Motor neuron (in vitro differentiated cells): ENCODE data around the gene GIN1. TPM values are rescaled to one million over a fixed set of nuclear protein-coding genes. Genes with fewer than 3 reads are reported as not detected.

Experiments
- ATAC-seq, 8 experiments: fragments of 200-7000 bp; cut with Tn5 transposase; replicated peaks in 6 of 8; 2 replicates each; pipeline ENCODE4 v1.8.0; 2021; ENCODE audit warnings: mild to moderate bottlenecking in 8 of 8, moderate library complexity in 8 of 8
- H3K27ac ChIP-seq, 2 donors: fragments of 250-450 bp; sonication (Bioruptor Pico); 2 replicates each; pipeline ENCODE4 v1.9.0; 2021; ENCODE audit warnings: antibody characterized with exemption in 2 of 2, mild to moderate bottlenecking in 2 of 2, moderate library complexity in 1 of 2
- H3K4me1 ChIP-seq, 2 donors: fragments of 250-450 bp; sonication (Bioruptor Pico); replicated peaks in 1 of 2; 2 replicates each; pipeline ENCODE4 v1.6.1; 2021; ENCODE audit warnings: antibody characterized with exemption in 2 of 2, mild to moderate bottlenecking in 2 of 2, moderate library complexity in 1 of 2
- H3K4me3 ChIP-seq, 5 donors: fragments of 250-450 bp; sonication (Bioruptor Pico); 2 replicates each; pipeline ENCODE4 v1.9.0; 2021; ENCODE audit warnings: antibody characterized with exemption in 5 of 5, mild to moderate bottlenecking in 5 of 5, moderate library complexity in 4 of 5
- WGBS, 10 experiments: fragments of 450-650 bp; shearing (Covaris generic); methylation state at CpG; one replicate each; pipeline ENCODE4 v1.0.0; 2022; 5-methylcytosine and 5-hydroxymethylcytosine counted together
- in situ Hi-C, 9 experiments: fragments of 400-800 bp; cut with MboI; loops; one replicate each; pipeline ENCODE4 v1.15.0; 2021; ENCODE audit warnings: low sequenced_read_pairs in 9 of 9, low pct_unique_long_range_greater_than_20kb in 2 of 9; ENCODE audit not compliant: unreplicated experiment in 9 of 9
- total RNA-seq, 8 experiments: library from RNA; unstranded; fragments of 300-600 nt; gene quantifications; 2 replicates each; pipeline versions ENCODE4 v1.2.3 to v1.2.4, GENCODE V29; 2022

Gene GIN1
- total RNA-seq, 8 experiments from 2014 or later: 7.3 to 12.7 (median 10.8) TPM

- H3K27ac ChIP-seq: no peak overlapping the region
- no peak for ATAC-seq
- in situ Hi-C loops: loop anchor here in 1 of 9 experiments (25.0 kb wide), 1 partner anchor 540 kb away; no protein-coding TSS in a partner anchor
- no peak overlapping the region for H3K4me3 ChIP-seq
- peaks cover 0 to 6% of the 10 kb centered on the region in 2 donors for H3K4me1 ChIP-seq
- 80 to 100% (median 100%) methylated on average over 1 to 2 of the region's 2 CpGs; no CpG with 5 or more reads in 1 of the 10 experiments for WGBS, 10 experiments
These were observed 7.4 kb upstream of the GIN1 start for GRCh38 chr5:103127292-103127817.

GRCh38 chr5:103126557-103126956 is 6.6 kb upstream of the GIN1 start:
- Histone ChIP-seq H3K4me3 (no peak overlapping the region), H3K4me1 (peaks cover 0 to 14% of the 10 kb centered on the region in 2 donors), H3K27ac (no peak overlapping the region)
- in situ Hi-C loops: loop anchor here in 1 of 9 experiments (25.0 kb wide), 1 partner anchor 539 kb away; no protein-coding TSS in a partner anchor
- ATAC-seq: no peak
- WGBS, 10 experiments: 89 to 100% (median 97%) methylated on average over 1 to 5 of the region's 5 CpGs; no CpG with 5 or more reads in 1 of the 10 experiments

GRCh38 chr5:103122242-103122641 is 2.3 kb upstream of the GIN1 start:
- WGBS, 10 experiments: 44 to 100% (median 71%) methylated on average over 1 to 3 of the region's 3 CpGs
- peaks cover 0 to 24% of the 10 kb centered on the region in 2 donors for H3K4me1 ChIP-seq
- no peak overlapping the region for H3K27ac ChIP-seq
- in situ Hi-C loops: no loop called here
- H3K4me3 ChIP-seq: peak overlapping the region in 2 of 5 donors; percentile 74 to 83
- no peak for ATAC-seq

- H3K27ac ChIP-seq: peak overlapping the region; percentile 76 to 79
- WGBS, 10 experiments: 0 to 14% (median 0%) methylated on average over 1 to 14 of the region's 17 CpGs; no CpG with 5 or more reads in 2 of the 10 experiments
- peak in 4 of 8 experiments; percentile 0 to 1 (median 0) for ATAC-seq
- peak overlapping the region; percentile 52 to 83 (median 74) for H3K4me3 ChIP-seq
- in situ Hi-C loops: no loop called here
- H3K4me1 ChIP-seq: peaks cover 0 to 24% of the 10 kb centered on the region in 2 donors
These were observed 766 bp upstream of the GIN1 start for GRCh38 chr5:103120607-103121200.

- Histone ChIP-seq H3K4me3 (peak overlapping the region; percentile 52 to 83 (median 74)), H3K4me1 (peaks cover 0 to 24% of the 10 kb centered on the region in 2 donors), H3K27ac (peak overlapping the region; percentile 92 to 94)
- in situ Hi-C loops: no loop called here
- ATAC-seq: peak in 1 of 8 experiments; percentile 1
- WGBS, 10 experiments: 0 to 3% (median 0%) methylated on average over 4 to 14 of the region's 15 CpGs
These were observed 721 bp downstream of the GIN1 start for GRCh38 chr5:103119070-103119764.

GRCh38 chr5:103117471-103117991 is 2.4 kb downstream of the GIN1 start:
- no peak for ATAC-seq
- peaks cover 0 to 20% of the 10 kb centered on the region in 2 donors for H3K4me1 ChIP-seq
- in situ Hi-C loops: no loop called here
- H3K27ac ChIP-seq: no peak overlapping the region
- no peak overlapping the region for H3K4me3 ChIP-seq
- WGBS, 10 experiments: 42 to 100% (median 93%) methylated on average over 2 to 4 of the region's 4 CpGs; no CpG with 5 or more reads in 2 of the 10 experiments

GRCh38 chr5:103114440-103114839 is 5.5 kb downstream of the GIN1 start:
- H3K4me3 ChIP-seq: no peak overlapping the region
- no peak for ATAC-seq
- H3K4me1 ChIP-seq: peaks cover 0 to 9% of the 10 kb centered on the region in 2 donors
- 60 to 100% (median 100%) methylated on average over 1 to 2 of the region's 2 CpGs; no CpG with 5 or more reads in 1 of the 10 experiments for WGBS, 10 experiments
- in situ Hi-C loops: no loop called here
- H3K27ac ChIP-seq: no peak overlapping the region

- WGBS, 10 experiments: 50 to 100% (median 94%) methylated on average over 1 to 2 of the region's 2 CpGs; no CpG with 5 or more reads in 3 of the 10 experiments
- no peak for ATAC-seq
- no peak overlapping the region for H3K4me3 ChIP-seq
- no peak overlapping the region for H3K27ac ChIP-seq
- in situ Hi-C loops: no loop called here
- peaks cover 0 to under 1% of the 10 kb centered on the region in 2 donors for H3K4me1 ChIP-seq
These were observed 7.0 kb downstream of the GIN1 start for GRCh38 chr5:103112910-103113309.

GRCh38 chr5:103111468-103111867 is 8.5 kb downstream of the GIN1 start:
- in situ Hi-C loops: no loop called here
- no peak overlapping the region for H3K27ac ChIP-seq
- no peak overlapping the region for H3K4me3 ChIP-seq
- no peaks in the 10 kb centered on the region for H3K4me1 ChIP-seq
- ATAC-seq: no peak
- WGBS, 10 experiments: 38 to 100% (median 86%) methylated on average over 1 to 2 of the region's 2 CpGs

- Histone ChIP-seq H3K27ac (no peak overlapping the region), H3K4me1 (no peaks in the 10 kb centered on the region), H3K4me3 (no peak overlapping the region)
- in situ Hi-C loops: no loop called here
- ATAC-seq: no peak
- WGBS, 10 experiments: 86 to 100% (median 100%) methylated on average over 1 to 2 of the region's 2 CpGs
These were observed 9.5 kb downstream of the GIN1 start for GRCh38 chr5:103110403-103110802.

GRCh38 chr5:103109277-103109676 is 10.7 kb downstream of the GIN1 start:
- Histone ChIP-seq H3K4me1 (no peaks in the 10 kb centered on the region), H3K4me3 (no peak overlapping the region), H3K27ac (no peak overlapping the region)
- peak in 1 of 8 experiments; percentile 29 for ATAC-seq
- WGBS, 10 experiments: 17 to 69% (median 50%) methylated on average over 1 of the region's 1 CpG; no CpG with 5 or more reads in 2 of the 10 experiments
- in situ Hi-C loops: no loop called here

- ATAC-seq: no peak
- no peaks in the 10 kb centered on the region for H3K4me1 ChIP-seq
- H3K27ac ChIP-seq: no peak overlapping the region
- WGBS, 10 experiments: 0 to 100% (median 78%) methylated on average over 1 to 2 of the region's 2 CpGs; no CpG with 5 or more reads in 1 of the 10 experiments
- H3K4me3 ChIP-seq: no peak overlapping the region
- in situ Hi-C loops: no loop called here
These were observed 11.9 kb downstream of the GIN1 start for GRCh38 chr5:103108086-103108485.

- no peak for ATAC-seq
- Histone ChIP-seq H3K27ac (no peak overlapping the region), H3K4me3 (no peak overlapping the region), H3K4me1 (no peaks in the 10 kb centered on the region)
- in situ Hi-C loops: no loop called here
- 0 to 100% (median 90%) methylated on average over 1 of the region's 1 CpG; no CpG with 5 or more reads in 3 of the 10 experiments for WGBS, 10 experiments
These were observed 17.7 kb downstream of the GIN1 start for GRCh38 chr5:103102234-103102633.
